H1 (cell line): Measurements from ENCODE around the gene PCED1B. TPM values are rescaled to one million over a fixed set of nuclear protein-coding genes. Genes with fewer than 3 reads are reported as not detected.

Source experiments
- CTCF ChIA-PET: fragments of 300-600 bp; sonication (Branson Sonifier 250); formaldehyde crosslinking; loops from one replicate; lab custom pipeline; 2021; ENCODE audit not compliant: partially characterized antibody; lab: Charles Lee
- POLR2A ChIA-PET: fragments of 300-600 bp; sonication (Branson Sonifier 250); formaldehyde crosslinking; loops from one replicate; lab custom pipeline; 2021; ENCODE audit warnings: inconsistent platforms; ENCODE audit not compliant: partially characterized antibody; lab: Charles Lee
- DNase-seq, 2 experiments: peaks; one replicate each; pipeline versions ENCODE4 v3.0.0 to v3.0.0-alpha.2; 2010 to 2022; ENCODE audit warnings: low spot score in 2 of 2, low read depth in 1 of 2, mixed read lengths in 1 of 2
- FAIRE-seq: peaks from 2 replicates; lab custom pipeline; 2011; peaks lifted over from hg19 to GRCh38; lab: Jason Lieb, UNC
- H2AFZ ChIP-seq: 2 replicates; pipeline ENCODE4 v1.8.1; 2012; ENCODE audit warnings: low read length, inconsistent platforms
- H2AK5ac ChIP-seq: 2 replicates; pipeline ENCODE4 v1.6.1; 2013; ENCODE audit warnings: low read depth, low read length
- H2BK120ac ChIP-seq: replicated peaks from 2 replicates; pipeline ENCODE3; 2013; ENCODE audit warnings: low read depth, low read length, inconsistent platforms
- H2BK12ac ChIP-seq: 2 replicates; pipeline ENCODE4 v1.6.1; 2013; ENCODE audit warnings: low read depth, low read length
- H2BK15ac ChIP-seq: 2 replicates; pipeline ENCODE4 v1.6.1; 2013; ENCODE audit warnings: low read length
- H2BK20ac ChIP-seq: 2 replicates; pipeline ENCODE4 v1.6.1; 2013; ENCODE audit warnings: low read length
- H2BK5ac ChIP-seq: 2 replicates; pipeline ENCODE4 v1.6.1; 2013; ENCODE audit warnings: low read depth, low read length
- H3K14ac ChIP-seq: 2 replicates; pipeline ENCODE4 v1.6.1; 2013; ENCODE audit warnings: inconsistent platforms; ENCODE audit not compliant: insufficient read length
- H3K18ac ChIP-seq: 2 replicates; pipeline ENCODE4 v1.6.1; 2013; ENCODE audit warnings: low read length; ENCODE audit errors: extremely low read depth
- H3K23ac ChIP-seq: 2 replicates; pipeline ENCODE4 v1.6.1; 2013; ENCODE audit warnings: inconsistent platforms; ENCODE audit not compliant: insufficient read length
- H3K23me2 ChIP-seq: 2 replicates; pipeline ENCODE4 v1.6.1; 2013; ENCODE audit warnings: low read depth, low read length
- H3K27ac ChIP-seq: 2 replicates; pipeline ENCODE4 v1.6.1; 2011; ENCODE audit warnings: low read depth, low read length, inconsistent platforms
- H3K27me3 ChIP-seq, 4 experiments: replicated peaks in 1 of 4; 1 replicate in 1 of 4; 2 replicates in 3 of 4; pipeline versions ENCODE4 v1.6.1 to v1.8.1; 2011 to 2013; ENCODE audit warnings: low read length in 3 of 4, mild to moderate bottlenecking in 3 of 4, inconsistent platforms in 2 of 4, mixed read lengths in 2 of 4, moderate library complexity in 1 of 4; ENCODE audit not compliant: control insufficient read depth in 3 of 4, insufficient read depth in 3 of 4; ENCODE audit errors: extremely low read depth in 1 of 4
- H3K36me3 ChIP-seq, 4 experiments: 2 replicates each; pipeline versions ENCODE4 v1.6.1 to v1.8.1; 2011 to 2013; ENCODE audit warnings: mild to moderate bottlenecking in 4 of 4, low read length in 3 of 4, moderate library complexity in 2 of 4, control low read depth in 1 of 4, inconsistent platforms in 1 of 4; ENCODE audit not compliant: insufficient read depth in 4 of 4, control insufficient read depth in 2 of 4
- H3K4ac ChIP-seq: replicated peaks from 2 replicates; pipeline ENCODE3; 2013; ENCODE audit warnings: low read length, low read depth, mixed read lengths, inconsistent platforms; ENCODE audit not compliant: insufficient read length
- H3K4me1 ChIP-seq, 4 experiments: replicated peaks in 1 of 4; 1 replicate in 1 of 4; 2 replicates in 3 of 4; pipeline versions ENCODE4 v1.6.1 to v1.8.1; 2011 to 2013; ENCODE audit warnings: low read length in 3 of 4, inconsistent platforms in 2 of 4, mixed read lengths in 1 of 4; ENCODE audit not compliant: insufficient read depth in 4 of 4, control insufficient read depth in 3 of 4
- H3K4me2 ChIP-seq, 2 experiments: 2 replicates each; pipeline versions ENCODE4 v1.6.1 to v1.8.1; 2011 to 2013; ENCODE audit warnings: low read depth in 2 of 2, low read length in 2 of 2, control low read depth in 1 of 2, inconsistent platforms in 1 of 2, mild to moderate bottlenecking in 1 of 2; ENCODE audit not compliant: insufficient read depth in 1 of 2
- H3K4me3 ChIP-seq, 4 experiments: fragments of 200-600, 300-600 bp in 1 of 4; sonication (generic), shearing (Covaris generic), sonication (Bioruptor Twin) in 1 of 4; 2 replicates each; pipeline versions ENCODE4 v1.5.1 to v1.8.1; 2011 to 2016; ENCODE audit warnings: low read length in 4 of 4, low read depth in 3 of 4, control low read depth in 2 of 4, inconsistent platforms in 2 of 4, mild to moderate bottlenecking in 2 of 4, mixed read lengths in 1 of 4, moderate library complexity in 1 of 4; ENCODE audit not compliant: insufficient read depth in 2 of 4; ENCODE audit errors: extremely low read depth in 1 of 4
- H3K56ac ChIP-seq: replicated peaks from 2 replicates; pipeline ENCODE3; 2013; ENCODE audit warnings: low read depth, mild to moderate bottlenecking, mixed read lengths, low read length, inconsistent platforms; ENCODE audit not compliant: insufficient read length
- H3K79me1 ChIP-seq: 2 replicates; pipeline ENCODE4 v1.6.1; 2013; ENCODE audit warnings: low read depth, low read length, control low read depth
- H3K79me2 ChIP-seq, 2 experiments: 2 replicates each; pipeline versions ENCODE4 v1.6.1 to v1.8.1; 2012 to 2013; ENCODE audit warnings: low read length in 2 of 2, mild to moderate bottlenecking in 2 of 2, inconsistent platforms in 1 of 2; ENCODE audit not compliant: insufficient read depth in 2 of 2, control insufficient read depth in 1 of 2
- H3K9ac ChIP-seq, 4 experiments: replicated peaks in 1 of 4; 1 replicate in 1 of 4; 2 replicates in 3 of 4; pipeline versions ENCODE4 v1.6.1 to v1.8.1; 2011 to 2013; ENCODE audit warnings: low read depth in 3 of 4, low read length in 3 of 4, control low read depth in 2 of 4, mild to moderate bottlenecking in 2 of 4, moderate library complexity in 2 of 4, inconsistent platforms in 1 of 4; ENCODE audit errors: extremely low read depth in 1 of 4
- H3K9me3 ChIP-seq, 2 experiments: 2 replicates each; pipeline versions ENCODE4 v1.6.1 to v1.8.1; 2012 to 2013; ENCODE audit warnings: mild to moderate bottlenecking in 2 of 2, moderate library complexity in 2 of 2, control low read depth in 1 of 2, inconsistent platforms in 1 of 2, low read depth in 1 of 2, low read length in 1 of 2, mixed read lengths in 1 of 2; ENCODE audit not compliant: insufficient read depth in 2 of 2
- H4K20me1 ChIP-seq, 2 experiments: replicated peaks in 1 of 2; 2 replicates each; pipeline versions ENCODE3 to v1.8.1; 2011 to 2013; ENCODE audit warnings: inconsistent platforms in 2 of 2, low read length in 2 of 2, mild to moderate bottlenecking in 1 of 2; ENCODE audit not compliant: insufficient read depth in 2 of 2, control insufficient read depth in 1 of 2
- H4K5ac ChIP-seq: 2 replicates; pipeline ENCODE4 v1.6.1; 2013; ENCODE audit warnings: low read length, low read depth, mixed read lengths, inconsistent platforms; ENCODE audit not compliant: insufficient read length
- H4K8ac ChIP-seq: 2 replicates; pipeline ENCODE4 v1.8.0; 2013; ENCODE audit warnings: mild to moderate bottlenecking, moderate library complexity, low read length, inconsistent platforms; ENCODE audit not compliant: insufficient read depth; ENCODE audit errors: extremely low read depth
- H4K91ac ChIP-seq: replicated peaks from 2 replicates; pipeline ENCODE3; 2013; ENCODE audit warnings: low read length, mixed read lengths, inconsistent platforms; ENCODE audit not compliant: insufficient read length
- SRF ChIP-seq: IDR thresholded peaks from 2 replicates; pipeline ENCODE4 v1.6.1; 2011; ENCODE audit warnings: mild to moderate bottlenecking, low read depth, low read length, moderate library complexity
- WGBS, 2 experiments: shearing (Covaris generic) in 1 of 2; methylation state at CpG; one replicate each; pipeline versions ENCODE4 v1.1.6 to v1.1.7; 2013 to 2015; ENCODE audit warnings: low lambda C conversion rate in 2 of 2, mixed read lengths in 2 of 2, inconsistent platforms in 1 of 2, low coverage in 1 of 2, missing lambda C conversion rate in 1 of 2; ENCODE audit not compliant: insufficient replicate concordance in 2 of 2, insufficient coverage in 1 of 2, insufficient read length in 1 of 2; ENCODE audit errors: extremely low coverage in 1 of 2, missing lambda C conversion rate in 1 of 2; 5-methylcytosine and 5-hydroxymethylcytosine counted together
- polyA plus RNA-seq, 7 experiments: library from polyadenylated mRNA; depleted of rRNA in 3 of 7; stranded (reverse) in 5 of 7; unstranded in 2 of 7; fragments of >200 nt in 5 of 7; fragments of 200-250 nt in 2 of 7; gene quantifications; 1 replicate in 5 of 7; 2 replicates in 1 of 7; 4 replicates in 1 of 7; pipeline versions ENCODE4 v1.2.1 to v1.2.3, GENCODE V29; 2011 to 2013; ENCODE audit warnings: missing spikeins in 2 of 7, mixed read lengths in 2 of 7
- total RNA-seq: library from RNA; stranded (reverse); fragmentation: NEBNext Ultra II Directional; extraction: Animal tissue kit (Norgen Biotek cat#: 25700); gene quantifications from 2 replicates; pipeline ENCODE4 v1.2.1, GENCODE V29; 2021

Gene PCED1B
- total and polyA plus RNA-seq, 2 of the 8 experiments (the other 6 are each of a cell fraction or from before 2014, with no cell fraction given): 4.7 to 5.4 TPM

- ChIA-PET POLR2A (no interaction called here), CTCF (interaction anchor here (0.9 kb wide), 1 partner anchor 150 kb away, joined by 4 read pairs; no protein-coding TSS in a partner anchor)
- Histone ChIP-seq H3K23ac (no peak overlapping the region), H3K4me2 (no peak overlapping the region; a peak in 1 of 4 replicates), H2BK120ac (peak overlapping the region; percentile 50), H4K91ac (peak overlapping the region; percentile 25), H3K36me3 (no peaks in the 10 kb centered on the region), H3K18ac (no peak overlapping the region), H2BK12ac (no peak overlapping the region), H3K9ac (no peak overlapping the region), H3K27me3 (no peaks in the 10 kb centered on the region), H3K14ac (no peak overlapping the region), H3K56ac (no peak overlapping the region), H2AFZ (no peak overlapping the region), H2BK15ac (no peak overlapping the region), H3K4ac (no peak overlapping the region), H3K79me1 (no peaks in the 10 kb centered on the region), H4K8ac (no peak overlapping the region), H3K27ac (no peak overlapping the region), H2AK5ac (no peak overlapping the region), H3K4me3 (no peak overlapping the region), H3K23me2 (no peaks in the 10 kb centered on the region), H3K79me2 (no peaks in the 10 kb centered on the region), H2BK20ac (no peak overlapping the region), H2BK5ac (no peak overlapping the region; the same call in 1 of the 2 replicates), H3K9me3 (no peaks in the 10 kb centered on the region), H3K4me1 (peaks cover 5 to 19% (median 11%) of the 10 kb centered on the region in 4 experiments), H4K5ac (no peak overlapping the region), H4K20me1 (no peaks in the 10 kb centered on the region)
- FAIRE-seq (no peak), DNase-seq (no peak)
- no peak for TF ChIP-seq SRF
- 90% methylated on average over 2 of the region's 2 CpGs; no CpG with 5 or more reads in 1 of the 2 experiments for WGBS, 2 experiments
Observed at GRCh38 chr12:47221256-47222023, 142.0 kb downstream of the PCED1B start.
